NT2/D1 (cell line): ENCODE data around the gene EPS15.

ENCODE experiments used
- SUZ12 ChIP-seq: IDR thresholded peaks from 2 replicates; pipeline ENCODE4 v1.6.1; 2011; ENCODE audit not compliant: insufficient read length, insufficient read depth; ENCODE audit errors: extremely low read depth
- YY1 ChIP-seq: IDR thresholded peaks from 2 replicates; pipeline ENCODE4 v1.6.1; 2011; ENCODE audit not compliant: insufficient read length, insufficient read depth
- ZNF274 ChIP-seq: IDR thresholded peaks from 2 replicates; pipeline ENCODE4 v1.6.1; 2011; ENCODE audit warnings: mild to moderate bottlenecking, low read depth, low read length

- TF ChIP-seq ZNF274, result no peak
- no peak for TF ChIP-seq SUZ12
- no peak for TF ChIP-seq YY1
Measured at GRCh38 chr1:51321924-51322280, 197.2 kb downstream of the EPS15 start.
